ENCODE measurements around the gene MAP3K13.

The MAP3K13 gene

GRCh38 chr3:185508335-185508991 is 145.5 kb downstream of the MAP3K13 start:
- no peak for DNase-seq (ENCODE audit: low spot score)

GRCh38 chr3:185511711-185512110 is 148.8 kb downstream of the MAP3K13 start:
- DNase-seq (ENCODE audit: low spot score), result no peak

GRCh38 chr3:185517387-185518130 is 154.6 kb downstream of the MAP3K13 start:
- DNase-seq (ENCODE audit: low spot score), result no peak

DNA sequence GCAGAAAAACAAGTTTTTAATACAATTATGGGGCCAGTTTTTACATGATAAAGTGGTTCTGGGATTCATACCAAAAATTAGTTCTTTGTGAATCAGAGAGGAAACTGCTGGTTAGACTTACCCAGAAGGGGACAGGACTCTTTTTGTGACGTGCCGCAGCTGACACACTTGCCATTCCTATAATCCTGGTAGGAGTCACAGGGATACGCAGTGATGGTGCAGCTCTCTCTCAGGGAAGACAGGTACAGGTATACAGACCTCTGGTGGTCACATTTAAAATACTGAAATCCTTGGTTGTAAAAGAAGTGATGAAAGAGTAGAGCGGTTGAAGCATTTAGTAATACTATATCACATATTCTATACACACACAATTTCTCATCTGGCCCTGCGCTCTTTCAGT is 156.1 kb downstream of the MAP3K13 start:
- no peak for DNase-seq (ENCODE audit: low spot score)

DNA sequence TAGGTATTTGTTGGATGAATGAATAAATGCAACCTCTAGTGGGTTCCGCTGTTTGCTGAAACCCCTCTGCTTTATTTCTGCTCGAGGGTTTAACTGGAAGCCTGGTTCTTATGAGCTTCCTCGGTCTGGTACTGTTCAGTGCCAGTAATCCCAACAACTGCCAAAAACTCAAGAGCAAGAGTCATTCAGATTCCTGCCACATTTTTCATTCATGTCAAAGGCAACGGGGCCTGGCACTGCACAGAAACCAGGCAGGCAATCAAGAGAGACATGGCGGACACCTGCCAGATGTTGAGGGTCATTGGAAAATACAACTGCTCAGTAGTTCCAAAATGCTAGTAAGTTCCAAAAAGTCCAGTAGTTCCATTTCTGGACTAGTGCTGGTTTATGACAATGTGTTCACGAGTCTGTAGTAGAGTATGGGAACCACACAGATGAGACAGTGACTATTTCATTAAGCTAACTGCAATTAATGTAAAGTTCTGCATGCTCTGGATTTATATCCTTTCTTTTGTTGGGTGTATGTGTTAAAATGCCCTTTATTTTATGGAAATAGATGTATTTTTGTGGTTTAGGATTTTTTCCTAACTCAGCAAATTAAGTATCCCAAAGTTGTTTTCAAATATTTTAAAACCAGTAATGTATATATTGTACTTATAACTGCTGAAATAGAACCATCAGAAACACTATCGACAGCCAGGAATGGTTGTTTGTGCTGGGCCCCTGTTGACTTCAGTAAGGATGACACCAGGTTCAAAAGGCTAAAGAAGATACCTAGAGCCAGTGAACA is 158.6 kb downstream of the MAP3K13 start:
- no peak for DNase-seq (ENCODE audit: low spot score)

DNA sequence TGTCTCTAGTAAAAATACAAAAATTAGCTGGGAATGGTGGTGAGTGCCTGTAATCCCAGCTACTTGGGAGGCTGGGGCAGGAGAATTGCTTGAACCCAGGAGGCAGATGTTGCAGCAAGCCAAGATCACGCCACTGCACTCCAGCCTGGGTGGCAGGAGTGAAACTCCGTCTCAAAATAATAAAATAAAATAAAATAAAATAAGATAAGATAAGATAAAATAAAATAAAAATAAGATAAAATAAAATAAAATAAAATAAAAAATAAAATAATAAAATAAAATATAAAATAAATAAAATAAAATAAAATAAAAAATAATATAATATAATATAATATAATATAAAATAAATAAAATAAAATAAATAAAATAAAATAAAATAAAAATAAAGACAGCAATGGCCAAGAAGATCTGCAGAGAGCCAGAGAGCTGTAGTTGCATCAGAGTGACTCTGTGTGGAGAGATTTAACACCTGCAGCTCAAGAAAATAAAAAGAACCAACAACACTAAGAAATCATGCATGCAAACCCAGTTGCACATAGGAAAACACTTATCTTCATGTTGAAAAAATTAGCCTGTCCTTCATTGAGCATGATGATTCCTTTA is 163.5 kb downstream of the MAP3K13 start:
- DNase-seq (ENCODE audit: low spot score), result no peak

DNA sequence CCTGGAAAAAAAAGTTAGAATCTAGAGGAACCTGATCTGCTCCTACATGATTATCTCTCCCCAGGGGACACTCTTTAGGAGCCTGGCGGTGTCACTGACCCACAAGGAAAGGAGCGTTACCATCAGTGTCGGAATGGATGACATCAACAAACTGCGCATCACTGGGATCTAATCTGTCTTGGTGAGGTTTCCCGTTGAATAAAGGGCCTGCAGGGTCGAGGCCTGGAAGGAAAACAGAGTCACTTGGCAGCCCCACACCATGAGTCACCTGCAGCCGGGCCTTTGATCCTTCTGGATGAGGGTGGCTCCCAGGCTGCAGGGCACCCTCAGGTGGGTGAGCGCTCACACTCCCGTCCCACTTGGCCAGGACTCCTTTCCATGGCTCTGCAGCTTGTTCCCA is 164.4 kb downstream of the MAP3K13 start:
- no peak for DNase-seq (ENCODE audit: low spot score)

DNA sequence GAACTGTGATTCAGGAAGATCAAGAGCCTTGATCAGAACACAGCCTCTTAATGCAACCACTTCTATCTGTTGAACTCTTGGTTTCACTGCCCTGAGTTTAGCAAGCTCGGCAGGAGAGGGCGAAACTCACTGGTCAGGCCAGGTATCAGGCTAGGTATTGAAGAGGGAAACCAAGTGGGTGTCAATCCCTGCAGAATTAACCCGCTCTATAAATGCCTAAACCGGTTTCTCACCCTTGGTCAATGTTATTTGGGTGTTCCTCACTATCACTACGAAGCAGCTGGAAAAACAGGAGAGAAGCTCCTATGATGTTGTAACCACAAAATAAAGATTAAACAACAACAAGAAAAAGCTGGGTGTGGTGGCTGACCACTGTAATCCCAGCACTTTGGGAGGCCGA is 165.6 kb downstream of the MAP3K13 start:
- DNase-seq (ENCODE audit: low spot score), result no peak

DNA sequence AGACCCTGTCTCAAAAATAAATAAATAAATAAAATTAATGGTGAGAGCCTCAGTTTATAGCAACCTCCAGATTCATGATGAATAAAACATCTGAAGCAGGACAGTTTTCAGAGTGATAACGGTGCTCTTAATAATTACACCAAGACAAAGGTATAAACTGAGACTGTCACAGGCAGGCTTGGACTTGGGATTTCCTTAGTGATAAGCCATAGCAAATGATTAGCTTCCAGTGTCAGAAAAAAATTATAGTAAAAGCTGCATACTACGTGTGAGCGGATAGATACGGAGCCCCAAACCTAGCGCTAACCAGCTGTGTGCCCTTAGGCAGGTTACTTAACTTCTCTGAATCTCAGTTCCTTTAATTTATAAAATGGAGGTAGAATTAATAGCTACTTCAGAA is 167.9 kb downstream of the MAP3K13 start:
- no peak for DNase-seq (ENCODE audit: low spot score)

DNA sequence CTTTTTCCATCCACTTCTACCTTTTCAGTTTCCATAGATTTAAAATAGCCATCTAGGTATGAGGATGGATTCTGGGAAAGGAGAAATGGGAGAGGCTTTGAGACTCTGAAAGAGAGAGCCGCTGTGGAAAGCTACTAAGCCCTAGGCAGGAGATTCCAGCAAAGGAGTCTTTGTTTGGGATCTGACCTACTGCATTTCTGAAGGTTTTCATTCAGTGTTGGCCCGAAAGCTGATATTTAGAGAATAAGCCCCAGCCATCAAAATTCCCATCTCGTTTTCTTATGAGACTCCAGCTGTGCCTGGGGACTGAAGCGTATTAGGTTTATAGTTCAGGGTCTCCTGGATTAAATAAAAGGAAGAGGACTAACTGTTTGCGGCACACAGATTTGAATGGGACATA is 170.0 kb downstream of the MAP3K13 start:
- DNase-seq (ENCODE audit: low spot score), result no peak

- no peak for DNase-seq (ENCODE audit: low spot score)
These were observed 171.6 kb downstream of the MAP3K13 start for GRCh38 chr3:185534511-185534910.

- peak; percentile 76 for DNase-seq (ENCODE audit: low spot score)
These were observed 174.5 kb downstream of the MAP3K13 start for GRCh38 chr3:185537369-185537970.
